Suprapubic skin (tissue), 4 donors: ENCODE results near the gene PPM1H. TPM values are rescaled to one million over a fixed set of nuclear protein-coding genes. Genes with fewer than 3 reads are reported as not detected.
"Not testable (repeated sequence)": the region's sequence is repeated elsewhere in the genome, so short reads cannot be mapped to it uniquely, and the experiment has no call there.

Experiments
- DNase-seq, 2 donors: peaks; one replicate each; pipeline ENCODE4 v3.0.0-alpha.2; 2019; ENCODE audit warnings: low spot score in 2 of 2
- H3K27ac ChIP-seq: fragments of 200-600 bp; sonication (generic); one replicate; pipeline ENCODE4 v1.5.1; 2019
- H3K27me3 ChIP-seq: fragments of 200-600 bp; sonication (generic); one replicate; pipeline ENCODE4 v1.5.1; 2019
- H3K36me3 ChIP-seq: fragments of 200-600 bp; sonication (generic); one replicate; pipeline ENCODE4 v1.5.1; 2019
- H3K4me1 ChIP-seq: fragments of 200-600 bp; sonication (generic); one replicate; pipeline ENCODE4 v1.5.1; 2019
- H3K4me3 ChIP-seq: fragments of 200-600 bp; sonication (generic); one replicate; pipeline ENCODE4 v1.5.1; 2019; ENCODE audit warnings: mild to moderate bottlenecking
- H3K9me3 ChIP-seq: fragments of 200-600 bp; sonication (generic); one replicate; pipeline ENCODE4 v1.5.1; 2019
- EP300 ChIP-seq: sonication (generic); formaldehyde crosslinking; IDR thresholded peaks from one replicate; pipeline ENCODE4 v1.6.1; 2017; ENCODE audit warnings: antibody characterized with exemption
- POLR2A ChIP-seq, 2 donors: fragments of 450-650 bp; IDR thresholded peaks; one replicate each; pipeline ENCODE4 v1.6.1; 2017; ENCODE audit warnings: antibody characterized with exemption in 2 of 2, mild to moderate bottlenecking in 2 of 2, moderate library complexity in 2 of 2
- POLR2AphosphoS5 ChIP-seq, 3 donors: sonication (generic); formaldehyde crosslinking; IDR thresholded peaks; one replicate each; pipeline ENCODE4 v1.6.1; 2017; ENCODE audit warnings: antibody characterized with exemption in 3 of 3
- WGBS: methylation state at CpG from one replicate; pipeline ENCODE4 v1.1.5; 2018; 5-methylcytosine and 5-hydroxymethylcytosine counted together
- total RNA-seq, 4 donors: library from RNA; depleted of rRNA; stranded (reverse); fragments of >200 nt; gene quantifications; one replicate each; pipeline ENCODE4 v1.1.0, GENCODE V29; 2016
- TF ChIP-seq, protein P1 (sequence below), 2 donors: fragments of 200-600 bp in 1 of 2; fragments of 450-650 bp in 1 of 2; sonication (generic) in 1 of 2; IDR thresholded peaks; one replicate each; pipeline ENCODE4 v1.5.1; 2016 to 2019; ENCODE audit warnings: antibody characterized with exemption in 2 of 2, mild to moderate bottlenecking in 1 of 2, moderate library complexity in 1 of 2

Gene PPM1H
- total RNA-seq, 4 donors from 2014 or later = 2.3 to 8.1 (median 4.9) TPM

- DNase-seq = no peak
- peak overlapping the region; percentile 42 for H3K27ac ChIP-seq
- 59% methylated on average over 2 of the region's 2 CpGs for WGBS
- H3K4me1 ChIP-seq = peaks cover 36% of the 10 kb centered on the region
- TF ChIP-seq, protein P1, sequence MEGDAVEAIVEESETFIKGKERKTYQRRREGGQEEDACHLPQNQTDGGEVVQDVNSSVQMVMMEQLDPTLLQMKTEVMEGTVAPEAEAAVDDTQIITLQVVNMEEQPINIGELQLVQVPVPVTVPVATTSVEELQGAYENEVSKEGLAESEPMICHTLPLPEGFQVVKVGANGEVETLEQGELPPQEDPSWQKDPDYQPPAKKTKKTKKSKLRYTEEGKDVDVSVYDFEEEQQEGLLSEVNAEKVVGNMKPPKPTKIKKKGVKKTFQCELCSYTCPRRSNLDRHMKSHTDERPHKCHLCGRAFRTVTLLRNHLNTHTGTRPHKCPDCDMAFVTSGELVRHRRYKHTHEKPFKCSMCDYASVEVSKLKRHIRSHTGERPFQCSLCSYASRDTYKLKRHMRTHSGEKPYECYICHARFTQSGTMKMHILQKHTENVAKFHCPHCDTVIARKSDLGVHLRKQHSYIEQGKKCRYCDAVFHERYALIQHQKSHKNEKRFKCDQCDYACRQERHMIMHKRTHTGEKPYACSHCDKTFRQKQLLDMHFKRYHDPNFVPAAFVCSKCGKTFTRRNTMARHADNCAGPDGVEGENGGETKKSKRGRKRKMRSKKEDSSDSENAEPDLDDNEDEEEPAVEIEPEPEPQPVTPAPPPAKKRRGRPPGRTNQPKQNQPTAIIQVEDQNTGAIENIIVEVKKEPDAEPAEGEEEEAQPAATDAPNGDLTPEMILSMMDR (IDR thresholded peaks at IDR 0.05) = no peak
- no peak for TF ChIP-seq POLR2A (IDR thresholded peaks at IDR 0.05)
- no peak for TF ChIP-seq POLR2AphosphoS5 (IDR thresholded peaks at IDR 0.05)
- TF ChIP-seq EP300 = no peak
- H3K9me3 ChIP-seq = no peaks in the 10 kb centered on the region
- no peaks in the 10 kb centered on the region for H3K36me3 ChIP-seq
- no peak overlapping the region for H3K4me3 ChIP-seq
- no peaks in the 10 kb centered on the region for H3K27me3 ChIP-seq
Observed at GRCh38 chr12:62730649-62731048, 204.3 kb downstream of the PPM1H start.

DNA sequence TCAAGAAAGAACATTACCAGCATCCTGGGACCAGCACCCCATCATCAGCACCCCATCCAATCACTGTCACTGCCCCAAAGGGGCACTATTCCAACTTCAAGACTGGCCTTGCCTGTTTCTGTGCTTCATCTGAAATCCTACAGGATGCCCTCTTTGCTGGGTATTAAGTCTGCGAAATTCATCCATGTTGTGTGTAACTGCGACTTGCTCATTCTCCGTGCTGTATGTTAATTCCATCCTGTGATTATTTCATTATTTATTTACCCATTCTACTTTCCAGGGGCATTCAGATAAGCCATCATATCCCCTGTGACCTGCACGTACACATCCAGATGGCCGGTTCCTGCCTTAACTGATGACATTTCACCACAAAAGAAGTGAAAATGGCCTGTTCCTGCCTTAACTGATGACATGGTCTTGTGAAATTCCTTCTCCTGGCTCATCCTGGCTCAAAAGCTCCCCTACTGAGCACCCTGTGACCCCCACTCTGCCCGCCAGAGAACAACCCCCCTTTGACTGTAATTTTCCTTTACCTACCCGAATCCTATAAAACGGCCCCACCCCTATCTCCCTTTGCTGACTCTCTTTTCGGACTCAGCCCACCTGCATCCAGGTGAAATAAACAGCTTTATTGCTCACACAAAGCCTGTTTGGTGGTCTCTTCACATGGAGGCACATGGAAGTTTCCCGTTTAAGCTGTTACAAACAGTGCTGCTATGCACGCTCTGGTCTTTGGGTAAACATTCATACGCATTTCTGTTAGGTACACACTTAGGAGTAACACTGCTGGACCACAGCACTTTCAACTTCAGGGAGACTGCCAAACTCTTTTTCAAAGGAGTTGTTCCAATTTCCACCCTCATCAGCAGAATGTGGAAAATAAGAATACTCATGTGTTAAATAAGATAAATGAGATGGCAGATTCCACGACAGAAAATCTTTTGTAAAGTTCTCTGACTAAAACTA is 205.1 kb downstream of the PPM1H start:
- H3K36me3 ChIP-seq, H3K27me3 ChIP-seq, H3K4me3 ChIP-seq, H3K9me3 ChIP-seq, DNase-seq: not testable (repeated sequence)
- Histone ChIP-seq H3K27ac (peak overlapping the region; percentile 42), H3K4me1 (peaks cover 44% of the 10 kb centered on the region)
- 82% methylated on average over 13 of the region's 13 CpGs for WGBS

DNA sequence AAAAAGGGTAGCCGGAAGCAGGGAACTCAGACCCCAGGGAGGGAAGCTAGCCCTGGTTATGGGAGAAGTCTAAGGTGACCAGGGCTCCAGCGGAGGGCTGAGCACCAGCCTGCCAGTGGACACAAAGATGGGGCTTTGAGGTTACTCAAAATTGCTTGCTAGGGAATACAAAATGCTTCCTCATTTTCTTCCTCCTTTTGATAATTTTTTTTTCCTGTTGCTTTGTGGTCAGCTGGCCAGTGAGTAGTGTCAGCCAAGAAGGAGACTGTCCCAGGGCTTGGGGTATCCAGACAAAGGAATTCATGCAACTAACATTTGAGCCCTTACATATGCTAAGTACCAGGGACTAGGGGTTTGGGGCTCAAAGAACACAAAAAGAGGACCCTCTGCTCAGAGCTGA is 206.2 kb downstream of the PPM1H start:
- Histone ChIP-seq H3K36me3 (no peaks in the 10 kb centered on the region), H3K9me3 (no peaks in the 10 kb centered on the region), H3K4me3 (no peak overlapping the region), H3K27ac (no peak overlapping the region), H3K4me1 (peaks cover 54% of the 10 kb centered on the region), H3K27me3 (no peaks in the 10 kb centered on the region)
- WGBS = 85% methylated on average over 2 of the region's 2 CpGs
- no peak for DNase-seq
- TF ChIP-seq EP300 (no peak), POLR2AphosphoS5 (IDR thresholded peaks at IDR 0.05) (no peak)
- TF ChIP-seq, protein P1 (IDR thresholded peaks at IDR 0.05) = no peak

DNA sequence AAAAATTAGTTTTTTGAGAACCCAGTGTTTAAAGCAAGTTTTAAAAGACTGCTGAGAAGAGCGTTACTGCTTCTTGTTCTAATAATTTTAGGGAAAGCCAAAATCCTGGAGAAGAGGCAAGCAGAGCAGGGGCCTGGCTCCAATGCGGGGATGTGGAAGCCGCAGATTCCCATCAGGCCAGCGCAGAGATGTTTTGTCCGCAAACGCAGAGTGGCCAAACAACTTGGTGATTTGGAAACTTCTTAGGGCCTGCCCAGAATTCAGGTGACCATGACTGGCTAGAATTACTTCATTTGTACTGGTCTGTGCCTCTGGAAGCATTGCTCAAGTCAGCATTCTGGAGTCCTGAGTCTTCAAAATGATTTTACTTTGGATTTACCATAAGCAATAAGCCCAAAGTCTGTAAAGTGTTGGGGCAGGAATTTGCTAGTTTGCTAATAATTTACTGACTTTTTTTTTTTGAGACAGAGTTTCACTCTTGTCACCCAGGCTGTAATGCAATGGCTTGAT is 208.4 kb downstream of the PPM1H start:
- Histone ChIP-seq H3K27me3 (no peaks in the 10 kb centered on the region), H3K27ac (no peak overlapping the region), H3K4me3 (no peak overlapping the region), H3K9me3 (no peaks in the 10 kb centered on the region), H3K4me1 (peaks cover 47% of the 10 kb centered on the region), H3K36me3 (no peaks in the 10 kb centered on the region)
- no peak for DNase-seq
- over 99% methylated on average over 6 of the region's 6 CpGs for WGBS
- TF ChIP-seq, protein P1 (IDR thresholded peaks at IDR 0.05) = no peak
- TF ChIP-seq POLR2AphosphoS5 (IDR thresholded peaks at IDR 0.05) (no peak), EP300 (no peak), POLR2A (IDR thresholded peaks at IDR 0.05) (no peak)

GRCh38 chr12:62725781-62726180 is 209.2 kb downstream of the PPM1H start:
- no peaks in the 10 kb centered on the region for H3K9me3 ChIP-seq
- no peaks in the 10 kb centered on the region for H3K27me3 ChIP-seq
- H3K4me1 ChIP-seq = peaks cover 41% of the 10 kb centered on the region
- no peak for DNase-seq
- WGBS = 70% methylated on average over 1 of the region's 1 CpG
- peak overlapping the region; percentile 45 for H3K27ac ChIP-seq
- no peak for TF ChIP-seq POLR2A (IDR thresholded peaks at IDR 0.05)
- TF ChIP-seq, protein P1 (IDR thresholded peaks at IDR 0.05) = no peak
- TF ChIP-seq EP300 = no peak
- no peak for TF ChIP-seq POLR2AphosphoS5 (IDR thresholded peaks at IDR 0.05)
- no peak overlapping the region for H3K4me3 ChIP-seq
- H3K36me3 ChIP-seq = no peaks in the 10 kb centered on the region
